Middle frontal gyrus (tissue), 1 donor: ENCODE results near the gene PUS3.
A peak's percentile ranks its signal among the peaks of the same experiment; 100 is the strongest.
"Not testable (repeated sequence)": the region's sequence is repeated elsewhere in the genome, so short reads cannot be mapped to it uniquely, and the experiment has no call there.

Source experiments
- DNase-seq: peaks from one replicate; pipeline ENCODE4 v3.0.0-alpha.2; 2015; ENCODE audit warnings: low spot score; ENCODE audit errors: extremely low spot score

The PUS3 gene

GRCh38 chr11:125921042-125921441 is 18.0 kb upstream of the PUS3 start:
- no peak for DNase-seq

GRCh38 chr11:125918140-125918840 is 15.3 kb upstream of the PUS3 start:
- no peak for DNase-seq

GRCh38 chr11:125916683-125917347 is 13.8 kb upstream of the PUS3 start:
- no peak for DNase-seq

GRCh38 chr11:125914601-125915000 is 11.6 kb upstream of the PUS3 start:
- DNase-seq: not testable (repeated sequence)

GRCh38 chr11:125910226-125910849 is 7.3 kb upstream of the PUS3 start:
- no peak for DNase-seq

DNA sequence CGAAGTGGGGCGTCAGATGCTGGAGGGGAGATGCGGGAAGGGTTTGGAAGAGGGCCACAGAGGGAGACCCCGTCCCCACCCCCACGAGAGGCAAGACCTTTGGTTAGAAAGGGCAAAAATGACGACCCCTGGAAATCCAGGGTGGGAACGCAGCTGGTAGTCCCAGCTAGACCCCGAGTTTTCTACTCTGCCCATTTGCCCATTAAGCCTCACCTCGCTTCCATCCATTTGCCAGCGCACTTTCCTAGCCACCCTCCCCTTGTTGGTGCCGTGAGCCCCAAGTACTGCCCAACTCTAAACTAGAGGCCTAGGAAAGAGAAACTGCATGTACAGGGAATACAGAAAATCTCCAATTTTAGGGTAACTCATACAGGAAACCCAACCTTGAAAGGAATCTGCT is 1.7 kb upstream of the PUS3 start:
- no peak for DNase-seq

GRCh38 chr11:125903711-125904659 is 979 bp upstream of the PUS3 start, which contains the start of gene DDX25:
Gene DDX25, plus strand, starts transcription at chr11:125904508. Its CDS starts 10 bp downstream, at chr11:125904518.
- peak; percentile 61 for DNase-seq

DNA sequence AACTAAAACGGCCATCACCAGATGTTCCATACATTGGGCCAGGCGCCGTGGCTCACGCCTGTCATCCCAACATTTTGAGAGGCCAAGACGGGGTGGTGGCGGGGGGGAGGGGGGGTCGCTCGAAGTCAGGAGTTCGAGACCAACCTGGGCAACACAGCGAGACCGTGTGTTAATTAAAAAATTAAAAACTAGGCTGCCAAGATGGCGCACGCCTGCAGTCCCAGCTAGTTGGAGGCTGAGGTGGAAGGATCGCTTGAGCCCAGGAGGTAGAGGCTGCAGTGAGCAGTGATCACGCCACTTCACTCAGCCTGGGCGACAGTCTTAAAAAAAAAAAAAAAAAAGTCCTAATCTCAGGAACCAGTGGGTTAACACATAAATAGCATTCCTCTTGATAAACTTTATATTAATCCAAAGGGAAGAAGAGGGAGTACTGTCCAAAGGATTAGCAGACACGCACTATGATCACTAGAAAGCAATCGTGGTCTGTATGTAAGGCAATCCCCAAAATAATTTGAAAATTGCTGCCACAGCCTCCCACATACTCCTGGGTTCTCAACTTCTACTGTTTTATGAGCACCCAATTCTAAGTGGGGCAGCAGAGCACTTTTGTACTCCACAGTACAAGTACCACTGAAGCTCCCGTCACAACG is 604 bp downstream of the PUS3 start:
- DNase-seq: no peak

GRCh38 chr11:125901872-125902271 is 1.1 kb downstream of the PUS3 start:
- DNase-seq: no peak

GRCh38 chr11:125892994-125893393 is 10.0 kb downstream of the PUS3 start:
- DNase-seq: no peak

- DNase-seq: no peak
Observed at GRCh38 chr11:125892071-125892470, 10.9 kb downstream of the PUS3 start.

DNA sequence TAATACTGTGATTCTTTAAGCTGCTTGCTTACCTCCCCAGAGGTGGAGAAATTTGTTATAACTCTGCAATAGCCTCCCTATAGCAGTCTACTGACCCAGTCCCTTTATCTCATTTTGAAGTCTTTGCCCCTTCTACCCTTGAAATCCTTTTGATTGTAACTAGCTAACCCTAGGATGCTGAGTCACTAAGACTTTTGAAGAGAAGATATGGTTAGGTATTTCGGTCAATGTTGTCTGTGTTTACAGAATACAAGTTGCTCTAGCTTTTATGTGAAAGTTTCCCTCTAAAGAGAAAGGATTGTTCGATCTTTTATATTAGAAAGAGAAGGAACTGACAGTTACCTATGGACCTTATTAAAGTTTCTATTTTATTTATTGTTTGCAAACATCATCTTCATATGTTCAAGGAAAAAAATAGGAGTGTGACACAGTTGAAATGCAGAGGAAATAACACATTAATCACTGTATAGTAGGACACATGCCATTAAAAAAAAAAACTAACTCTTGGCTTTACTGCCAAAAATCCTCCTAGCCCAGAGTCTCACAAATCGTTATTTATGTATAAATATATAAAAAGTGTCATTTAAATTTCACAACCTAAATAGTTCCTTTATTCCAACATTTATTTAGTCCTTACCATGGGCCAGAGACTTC is 12.4 kb downstream of the PUS3 start:
- no peak for DNase-seq

GRCh38 chr11:125887373-125888324 is 15.4 kb downstream of the PUS3 start, which contains the start of gene HYLS1:
Gene HYLS1, plus strand, starts transcription at chr11:125887668. Its CDS starts 11,701 bp downstream, at chr11:125899369.
- peak; percentile 92 for DNase-seq

DNA sequence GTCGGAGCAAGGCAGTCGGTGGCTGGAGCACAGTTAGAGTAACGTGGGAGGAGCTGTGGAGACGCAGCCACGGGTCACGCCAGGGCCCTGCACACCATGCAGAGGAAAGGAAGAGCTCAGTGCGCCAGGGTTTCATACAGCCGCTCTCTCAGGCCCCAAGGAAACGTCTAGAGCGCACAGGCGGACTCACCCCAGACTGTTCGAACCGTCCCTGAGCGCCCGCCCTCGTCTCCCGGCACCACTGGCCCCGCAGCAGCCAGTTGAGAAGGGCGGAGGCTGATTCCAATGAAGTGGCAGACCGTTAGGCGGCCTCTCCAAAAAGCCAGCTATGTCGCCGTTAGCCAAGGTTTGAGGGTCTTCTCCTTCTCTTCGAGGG is 16.0 kb downstream of the PUS3 start:
- DNase-seq: no peak

DNA sequence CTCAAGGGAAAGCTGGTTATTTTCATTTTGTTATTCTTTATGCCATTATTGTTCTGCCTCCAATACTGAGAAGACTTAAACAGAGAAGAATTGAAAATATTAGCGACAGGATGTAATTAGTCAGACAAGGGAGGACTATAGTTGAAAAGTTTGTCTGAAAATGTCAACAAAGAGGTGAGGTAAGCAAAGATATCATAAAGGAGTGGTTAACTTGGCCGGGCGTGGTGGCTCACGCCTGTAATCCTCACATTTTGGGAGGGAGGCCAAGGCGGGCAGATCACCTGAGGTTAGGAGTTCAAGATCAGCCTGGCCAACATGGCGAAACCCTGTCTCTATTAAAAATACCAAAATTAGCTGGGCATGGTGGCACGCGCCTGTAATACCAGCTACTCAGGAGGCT is 19.6 kb downstream of the PUS3 start:
- no peak for DNase-seq

GRCh38 chr11:125881291-125881690 is 21.7 kb downstream of the PUS3 start:
- DNase-seq: no peak

GRCh38 chr11:125874556-125875124 is 28.4 kb downstream of the PUS3 start:
- DNase-seq: peak; percentile 58

- DNase-seq: no peak
Observed at GRCh38 chr11:125873881-125874555, 29.0 kb downstream of the PUS3 start.
